ENCODE data around the gene BTN2A1.

DNA sequence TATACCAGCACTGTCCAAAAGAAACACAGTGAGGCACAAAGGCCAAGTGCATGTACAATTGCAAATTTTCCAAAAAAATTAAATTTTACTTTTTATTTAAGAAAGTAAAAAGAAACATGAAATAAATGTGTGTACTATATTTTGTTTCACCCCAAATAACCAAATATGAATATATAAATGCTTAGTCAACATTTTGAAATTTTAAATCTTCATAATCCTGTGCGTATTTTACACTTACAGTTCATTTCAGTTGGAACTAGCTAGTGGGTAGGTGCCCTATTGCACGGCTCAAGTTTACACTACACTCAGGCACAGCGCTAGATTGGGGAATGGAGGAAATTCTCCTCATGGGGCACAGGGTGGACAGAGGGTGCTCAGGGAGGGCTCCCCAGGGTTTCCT, 35.4 kb upstream of the BTN2A1 start:
- no peak for TF ChIP-seq EZH2 (IDR thresholded peaks at IDR 0.05)
- TF ChIP-seq, protein P1, sequence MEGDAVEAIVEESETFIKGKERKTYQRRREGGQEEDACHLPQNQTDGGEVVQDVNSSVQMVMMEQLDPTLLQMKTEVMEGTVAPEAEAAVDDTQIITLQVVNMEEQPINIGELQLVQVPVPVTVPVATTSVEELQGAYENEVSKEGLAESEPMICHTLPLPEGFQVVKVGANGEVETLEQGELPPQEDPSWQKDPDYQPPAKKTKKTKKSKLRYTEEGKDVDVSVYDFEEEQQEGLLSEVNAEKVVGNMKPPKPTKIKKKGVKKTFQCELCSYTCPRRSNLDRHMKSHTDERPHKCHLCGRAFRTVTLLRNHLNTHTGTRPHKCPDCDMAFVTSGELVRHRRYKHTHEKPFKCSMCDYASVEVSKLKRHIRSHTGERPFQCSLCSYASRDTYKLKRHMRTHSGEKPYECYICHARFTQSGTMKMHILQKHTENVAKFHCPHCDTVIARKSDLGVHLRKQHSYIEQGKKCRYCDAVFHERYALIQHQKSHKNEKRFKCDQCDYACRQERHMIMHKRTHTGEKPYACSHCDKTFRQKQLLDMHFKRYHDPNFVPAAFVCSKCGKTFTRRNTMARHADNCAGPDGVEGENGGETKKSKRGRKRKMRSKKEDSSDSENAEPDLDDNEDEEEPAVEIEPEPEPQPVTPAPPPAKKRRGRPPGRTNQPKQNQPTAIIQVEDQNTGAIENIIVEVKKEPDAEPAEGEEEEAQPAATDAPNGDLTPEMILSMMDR (IDR thresholded peaks at IDR 0.05 in 2 of 3, conservative IDR thresholded peaks at IDR 0.05 in 1 of 3; ENCODE audit: borderline replicate concordance in 1 of 3, insufficient read depth in 1 of 3, low read depth in 2 of 3, low read length in 2 of 3) = no peak
- TF ChIP-seq RAD21 (IDR thresholded peaks at IDR 0.05; ENCODE audit: low read depth) = no peak
- no peak for TF ChIP-seq POLR2AphosphoS5 (IDR thresholded peaks at IDR 0.05; ENCODE audit: low read depth, low read length)
- TF ChIP-seq, protein P2, sequence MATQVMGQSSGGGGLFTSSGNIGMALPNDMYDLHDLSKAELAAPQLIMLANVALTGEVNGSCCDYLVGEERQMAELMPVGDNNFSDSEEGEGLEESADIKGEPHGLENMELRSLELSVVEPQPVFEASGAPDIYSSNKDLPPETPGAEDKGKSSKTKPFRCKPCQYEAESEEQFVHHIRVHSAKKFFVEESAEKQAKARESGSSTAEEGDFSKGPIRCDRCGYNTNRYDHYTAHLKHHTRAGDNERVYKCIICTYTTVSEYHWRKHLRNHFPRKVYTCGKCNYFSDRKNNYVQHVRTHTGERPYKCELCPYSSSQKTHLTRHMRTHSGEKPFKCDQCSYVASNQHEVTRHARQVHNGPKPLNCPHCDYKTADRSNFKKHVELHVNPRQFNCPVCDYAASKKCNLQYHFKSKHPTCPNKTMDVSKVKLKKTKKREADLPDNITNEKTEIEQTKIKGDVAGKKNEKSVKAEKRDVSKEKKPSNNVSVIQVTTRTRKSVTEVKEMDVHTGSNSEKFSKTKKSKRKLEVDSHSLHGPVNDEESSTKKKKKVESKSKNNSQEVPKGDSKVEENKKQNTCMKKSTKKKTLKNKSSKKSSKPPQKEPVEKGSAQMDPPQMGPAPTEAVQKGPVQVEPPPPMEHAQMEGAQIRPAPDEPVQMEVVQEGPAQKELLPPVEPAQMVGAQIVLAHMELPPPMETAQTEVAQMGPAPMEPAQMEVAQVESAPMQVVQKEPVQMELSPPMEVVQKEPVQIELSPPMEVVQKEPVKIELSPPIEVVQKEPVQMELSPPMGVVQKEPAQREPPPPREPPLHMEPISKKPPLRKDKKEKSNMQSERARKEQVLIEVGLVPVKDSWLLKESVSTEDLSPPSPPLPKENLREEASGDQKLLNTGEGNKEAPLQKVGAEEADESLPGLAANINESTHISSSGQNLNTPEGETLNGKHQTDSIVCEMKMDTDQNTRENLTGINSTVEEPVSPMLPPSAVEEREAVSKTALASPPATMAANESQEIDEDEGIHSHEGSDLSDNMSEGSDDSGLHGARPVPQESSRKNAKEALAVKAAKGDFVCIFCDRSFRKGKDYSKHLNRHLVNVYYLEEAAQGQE (IDR thresholded peaks at IDR 0.05; ENCODE audit: low read depth) = no peak
